KG1 (cell line): Measurements from ENCODE around the gene CLPSL2.

ENCODE experiments used
- DNase-seq: peaks from one replicate; lab custom pipeline; 2025; lab: John Stamatoyannopoulos, UW

The CLPSL2 gene

DNA sequence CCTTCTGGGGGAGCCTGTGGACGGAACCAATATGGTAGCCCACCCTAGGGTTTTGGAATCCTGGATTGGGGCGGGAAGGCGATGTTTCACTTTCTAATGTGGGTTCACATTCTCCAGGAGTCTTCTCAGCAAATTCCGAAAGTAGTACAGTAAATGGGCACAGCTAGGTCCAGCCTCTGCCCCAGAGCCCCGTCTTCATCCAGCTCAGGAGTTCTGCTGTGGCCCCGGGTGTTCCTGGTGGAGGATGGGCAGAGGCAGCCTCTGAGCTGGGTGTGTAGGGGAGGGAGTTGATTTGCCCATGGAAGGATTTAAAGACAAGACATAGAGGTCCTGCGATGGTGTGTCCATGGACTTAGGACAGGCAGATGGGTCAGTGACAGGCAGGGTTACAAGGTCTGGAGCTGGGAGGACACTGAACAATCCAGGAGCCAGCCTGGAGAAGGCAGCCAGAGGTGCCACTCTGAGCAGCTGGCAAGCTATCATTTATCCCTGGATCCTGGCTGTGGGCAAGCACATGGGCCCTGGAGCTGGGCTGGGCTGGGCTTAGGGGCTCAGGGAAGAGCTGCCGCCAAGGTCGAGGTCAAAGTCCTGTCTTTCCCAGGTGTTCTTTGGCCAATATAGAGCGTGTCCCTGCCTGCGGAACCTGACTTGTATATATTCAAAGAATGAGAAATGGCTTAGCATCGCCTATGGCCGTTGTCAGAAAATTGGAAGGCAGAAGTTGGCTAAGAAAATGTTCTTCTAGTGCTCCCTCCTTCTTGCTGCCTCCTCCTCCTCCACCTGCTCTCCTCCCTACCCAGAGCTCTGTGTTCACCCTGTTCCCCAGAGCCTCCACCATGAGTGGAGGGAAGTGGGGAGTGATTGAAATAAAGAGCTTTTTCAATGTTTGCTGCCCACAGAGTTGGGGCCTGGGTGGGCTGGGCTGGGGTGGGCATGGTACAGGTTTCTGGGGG, 11.1 kb downstream of the CLPSL2 start:
- no peak for DNase-seq

DNA sequence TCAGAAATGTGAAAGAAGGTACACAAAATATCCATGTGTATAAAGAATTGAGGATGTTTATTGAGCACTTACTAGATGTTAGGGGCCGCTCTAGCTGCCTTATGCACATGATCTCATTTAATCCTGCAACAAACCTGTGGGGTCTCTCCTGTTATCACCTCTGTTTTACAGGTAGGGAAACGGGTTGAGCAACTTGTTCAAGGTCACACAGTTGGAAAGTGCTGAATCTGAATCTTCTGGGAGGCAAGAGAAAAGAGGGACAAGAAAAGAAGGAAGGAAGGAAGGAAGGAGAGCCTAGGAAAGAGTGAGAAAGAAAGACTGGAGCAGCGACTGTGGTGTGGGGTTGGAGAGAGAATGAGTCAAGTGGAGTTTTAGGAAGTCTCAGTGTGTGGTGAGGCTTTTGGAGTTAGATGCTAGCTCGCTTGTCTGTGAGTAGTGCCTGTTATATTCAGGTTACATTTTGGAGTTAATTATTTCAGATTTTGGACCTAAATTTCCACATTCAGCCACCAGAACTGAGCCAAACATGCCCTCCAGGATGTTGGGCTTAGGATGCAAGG, 12.1 kb downstream of the CLPSL2 start:
- DNase-seq: no peak

DNA sequence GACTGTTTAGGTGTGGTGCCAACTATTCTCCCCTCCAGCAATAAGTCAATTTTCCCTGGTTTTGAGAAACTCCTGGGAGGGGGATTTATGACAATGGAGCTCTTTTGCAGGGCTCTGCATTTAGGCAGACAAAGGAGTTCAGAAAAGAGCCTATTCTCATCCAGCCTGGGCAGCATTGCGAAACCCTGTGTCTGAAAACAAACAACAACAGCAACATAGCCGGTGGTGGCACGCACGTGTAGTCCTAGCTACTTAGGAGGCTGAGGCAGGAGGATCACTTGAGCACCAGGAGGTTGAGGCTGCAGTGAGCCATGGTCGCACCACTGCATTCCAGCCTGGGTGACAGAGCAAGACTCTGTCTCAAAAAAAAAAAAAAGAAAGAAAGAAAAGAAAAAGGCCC, 14.3 kb downstream of the CLPSL2 start:
- DNase-seq: no peak

DNA sequence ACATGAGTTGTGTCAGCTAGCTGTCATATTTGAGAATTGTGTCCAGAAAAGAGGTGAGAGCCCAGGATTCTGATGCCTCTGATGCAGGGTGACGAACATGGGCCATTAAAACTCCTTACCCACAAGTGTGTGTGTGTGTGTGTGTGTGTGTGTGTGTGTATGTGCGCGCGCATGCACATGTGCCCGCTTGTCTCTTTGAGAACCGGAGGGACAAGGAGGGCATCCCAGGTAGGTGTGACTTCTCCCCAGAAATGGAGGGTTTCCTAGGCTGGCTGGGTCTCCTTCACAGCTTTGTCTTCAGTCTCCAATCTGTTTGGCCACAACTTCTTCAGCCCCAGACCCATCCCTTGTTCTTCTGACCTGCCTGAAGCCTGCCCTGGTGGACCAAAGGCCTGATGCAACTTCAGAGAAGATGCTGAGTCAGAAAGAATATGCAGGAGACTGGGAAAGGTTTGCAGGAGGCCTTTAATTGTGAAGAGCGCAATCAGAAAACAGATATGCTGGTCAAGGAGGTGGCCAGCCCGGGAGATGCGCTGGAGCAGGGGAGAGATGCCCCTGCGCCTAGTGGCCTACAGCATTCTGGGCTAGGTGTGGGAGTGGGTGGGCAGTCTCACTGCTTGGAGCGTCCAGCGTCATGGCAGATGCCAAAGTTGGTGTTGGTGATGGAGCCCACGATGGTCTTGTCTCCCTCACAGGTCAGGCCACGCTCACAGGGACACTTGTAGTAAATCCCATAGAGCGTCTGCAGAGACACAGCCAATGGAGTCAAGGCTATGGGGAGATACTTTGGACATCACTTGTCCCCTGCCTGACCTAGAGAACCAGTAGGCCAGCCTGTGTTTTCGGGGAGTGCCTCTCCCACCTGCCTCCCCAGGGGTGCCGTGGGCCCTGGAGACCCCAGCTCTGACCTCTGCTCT, 18.4 kb downstream of the CLPSL2 start:
- DNase-seq: no peak

DNA sequence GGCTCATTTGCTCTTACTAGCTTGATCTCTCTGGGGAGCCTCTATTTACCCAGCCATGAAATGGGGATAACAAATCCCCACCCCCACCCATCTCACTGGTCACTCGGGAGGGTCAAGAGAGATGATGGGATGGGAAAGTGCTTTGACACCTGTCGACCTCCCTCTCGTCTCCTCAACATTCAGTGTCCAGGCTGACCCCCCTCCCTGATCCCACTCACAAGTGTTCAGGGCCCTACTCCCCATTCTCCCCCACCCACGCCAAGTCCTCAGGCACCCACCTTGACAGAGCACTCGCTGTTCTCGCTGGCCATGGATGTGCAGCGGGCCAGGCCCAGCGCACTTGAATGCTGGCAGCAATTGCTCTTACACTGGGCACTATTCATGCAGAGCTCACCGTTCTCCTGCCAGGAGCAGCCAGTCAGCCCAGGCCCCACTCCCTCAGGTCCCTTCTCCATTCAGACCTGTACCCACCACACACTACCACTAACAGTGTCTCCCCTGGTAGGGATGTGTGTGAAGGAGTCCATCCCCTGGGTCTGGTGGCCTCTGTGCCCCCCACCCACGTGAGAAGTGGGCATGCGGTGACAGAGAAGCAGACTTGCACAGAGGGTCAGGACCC, 19.2 kb downstream of the CLPSL2 start:
- DNase-seq: no peak

DNA sequence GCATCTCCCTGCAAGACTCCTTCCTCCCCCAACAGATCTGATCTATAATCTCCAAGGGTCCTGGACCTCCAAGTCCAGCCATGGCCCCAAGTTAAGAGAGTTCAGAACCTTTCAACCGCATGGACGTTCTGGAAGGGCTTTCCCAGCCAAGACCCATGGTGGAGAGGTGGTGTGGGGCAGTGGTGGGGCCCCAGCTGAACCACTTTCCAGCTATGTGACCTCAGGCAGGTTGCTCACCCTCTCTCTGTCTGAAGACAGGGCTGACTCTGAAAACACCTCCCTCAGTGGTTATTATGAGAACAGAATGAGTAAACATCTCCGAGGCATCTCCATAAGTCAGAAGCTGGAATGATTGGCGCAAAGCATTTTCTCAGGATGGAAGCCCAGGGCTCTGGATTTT, 19.8 kb downstream of the CLPSL2 start:
- no peak for DNase-seq

DNA sequence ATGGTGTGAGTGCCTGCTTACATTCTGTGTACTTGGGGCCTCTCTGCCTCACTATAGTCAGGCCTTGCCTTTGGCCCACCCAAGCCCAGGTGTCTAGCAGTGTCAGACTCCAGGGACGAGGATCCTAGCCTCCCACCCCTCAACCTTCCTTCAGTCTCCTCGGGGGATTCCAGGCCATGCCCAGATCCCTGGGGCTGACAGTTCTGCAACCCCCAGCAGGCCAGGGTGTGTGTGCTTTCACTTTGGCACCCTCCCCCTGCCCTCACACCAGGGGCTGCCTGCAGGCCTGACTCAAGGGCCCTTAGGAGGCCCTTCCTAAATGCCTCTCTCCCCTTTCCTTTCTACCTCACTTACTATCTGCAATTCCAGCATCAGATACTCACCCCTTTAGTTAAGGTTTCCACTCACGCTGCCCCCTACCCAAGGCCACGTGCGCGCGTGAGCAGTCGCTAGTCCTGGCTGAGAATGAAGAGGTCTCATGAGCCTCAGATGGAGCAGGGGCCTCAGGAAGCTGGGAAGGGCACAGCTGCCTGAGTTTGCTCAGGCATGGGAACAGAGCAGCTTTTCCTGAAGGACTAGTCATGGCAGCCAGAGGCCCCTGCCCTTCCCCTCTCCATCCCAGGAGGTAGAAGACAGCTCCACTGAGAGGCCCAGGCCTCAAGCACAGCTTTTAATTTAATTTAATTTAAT, 21.6 kb downstream of the CLPSL2 start:
- DNase-seq: no peak

DNA sequence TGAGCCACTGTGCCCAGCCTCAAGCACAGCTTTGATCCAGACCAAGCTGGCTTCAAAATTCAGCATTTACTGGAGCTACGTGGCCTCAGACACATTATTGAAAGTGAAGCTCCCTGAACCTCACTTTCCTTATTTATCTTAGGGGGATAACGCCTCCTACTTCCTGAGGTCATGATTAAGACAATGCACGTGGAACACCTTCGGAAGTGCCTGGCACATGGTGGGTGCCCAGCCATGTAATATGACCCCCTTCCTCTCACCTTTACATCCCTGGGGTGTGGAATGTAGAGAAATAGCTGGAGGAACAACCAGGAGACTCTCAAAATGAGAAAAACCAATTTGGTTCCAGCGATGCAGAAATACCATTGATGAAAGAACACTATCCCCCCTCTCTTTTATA, 22.3 kb downstream of the CLPSL2 start:
- no peak for DNase-seq

DNA sequence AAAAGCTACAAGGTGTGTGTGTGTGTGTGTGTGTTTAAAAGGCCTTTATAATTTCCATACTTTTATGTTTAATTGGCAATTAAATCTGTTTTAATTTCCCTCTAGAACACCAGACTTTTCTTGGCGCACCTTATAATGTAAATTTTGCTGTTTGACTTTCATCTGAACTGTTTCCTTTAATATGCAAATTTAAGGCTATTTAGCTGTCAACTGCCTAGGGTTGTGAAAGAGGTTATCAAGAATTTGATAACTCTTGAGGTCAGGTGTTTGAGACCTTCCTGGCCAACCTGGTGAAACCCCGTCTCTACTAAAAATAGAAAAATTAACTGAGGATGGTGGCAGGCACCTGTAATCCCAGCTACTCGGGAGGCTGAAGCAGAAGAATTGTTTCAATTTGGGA, 24.8 kb downstream of the CLPSL2 start:
- no peak for DNase-seq

DNA sequence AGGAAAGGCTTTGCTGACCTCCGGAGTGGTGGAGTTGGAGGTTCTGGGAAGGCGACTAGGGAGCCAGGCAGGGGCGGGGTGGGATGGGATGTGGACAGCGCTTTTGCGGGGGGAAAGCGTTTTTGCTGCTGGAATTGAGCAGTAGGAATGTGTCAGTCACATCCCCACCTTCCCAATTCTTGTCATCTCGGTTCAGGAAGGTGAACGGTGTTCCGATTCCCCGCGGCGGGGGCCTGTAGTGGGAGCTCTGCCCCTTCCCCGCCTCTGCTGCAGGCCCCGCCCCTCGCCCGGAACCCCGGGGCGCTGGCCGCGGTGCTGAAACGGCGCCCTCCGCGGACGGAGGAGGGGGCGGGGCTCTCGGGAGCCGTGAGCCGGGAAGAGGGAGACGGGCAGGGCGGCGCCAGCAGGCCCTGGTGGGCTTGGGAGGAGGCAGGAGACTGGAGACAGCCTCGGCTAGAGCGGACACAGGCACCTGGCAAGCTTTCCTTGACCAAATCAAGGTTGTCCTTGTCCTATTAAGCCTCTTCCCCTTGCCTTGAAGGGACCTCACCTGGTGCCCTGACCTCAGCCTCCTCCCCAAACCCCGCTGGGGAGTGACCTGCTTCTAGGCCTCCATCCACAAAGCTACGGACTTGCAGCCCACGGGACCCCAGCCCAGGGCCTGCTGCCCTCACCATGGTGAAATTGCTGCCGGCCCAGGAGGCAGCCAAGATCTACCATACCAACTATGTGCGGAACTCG, 28.8 kb downstream of the CLPSL2 start, which contains the start of gene LHFPL5:
Gene LHFPL5 (plus strand): TSS at position 357 of the 741 bp plus-strand sequence. CDS start 319 bp downstream, at position 676.
- DNase-seq: no peak

DNA sequence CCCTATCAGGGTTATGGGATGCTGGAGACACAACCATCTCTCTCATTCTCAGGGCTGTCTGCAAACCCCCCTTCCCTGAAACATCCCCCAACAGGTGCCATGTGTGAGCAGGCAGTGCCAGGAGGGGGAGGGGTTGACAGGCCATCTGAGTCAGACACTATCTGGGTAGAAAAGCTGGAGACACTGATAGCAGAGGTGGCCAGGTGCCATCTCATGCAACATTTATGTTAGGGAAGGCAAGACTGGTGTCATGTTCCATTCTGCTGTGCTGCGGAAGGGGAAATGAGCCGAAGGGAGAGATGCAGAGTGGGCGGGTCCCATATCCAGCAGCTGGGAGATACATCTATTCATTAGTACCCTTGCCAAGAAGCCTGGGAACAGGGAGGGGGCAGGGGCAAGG, 32.3 kb downstream of the CLPSL2 start:
- DNase-seq: no peak

DNA sequence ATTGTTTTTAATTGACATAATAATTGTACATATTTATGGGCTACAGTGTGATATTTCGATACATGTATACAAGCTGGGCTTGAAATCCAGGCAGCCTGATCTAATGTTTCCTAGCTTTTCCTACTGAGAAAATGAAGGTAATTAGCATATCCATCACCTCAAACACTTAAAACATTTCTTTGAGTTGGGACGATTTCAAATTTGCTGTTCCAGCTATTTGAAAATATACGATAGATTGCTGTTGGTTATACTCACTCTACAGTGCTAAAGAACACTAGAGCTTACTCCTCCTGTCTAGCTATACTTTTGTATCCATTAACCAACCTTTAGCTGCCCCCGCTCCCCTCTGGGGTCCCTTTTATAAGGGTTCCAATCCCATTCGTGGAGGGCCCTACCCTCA, 33.4 kb downstream of the CLPSL2 start:
- no peak for DNase-seq

DNA sequence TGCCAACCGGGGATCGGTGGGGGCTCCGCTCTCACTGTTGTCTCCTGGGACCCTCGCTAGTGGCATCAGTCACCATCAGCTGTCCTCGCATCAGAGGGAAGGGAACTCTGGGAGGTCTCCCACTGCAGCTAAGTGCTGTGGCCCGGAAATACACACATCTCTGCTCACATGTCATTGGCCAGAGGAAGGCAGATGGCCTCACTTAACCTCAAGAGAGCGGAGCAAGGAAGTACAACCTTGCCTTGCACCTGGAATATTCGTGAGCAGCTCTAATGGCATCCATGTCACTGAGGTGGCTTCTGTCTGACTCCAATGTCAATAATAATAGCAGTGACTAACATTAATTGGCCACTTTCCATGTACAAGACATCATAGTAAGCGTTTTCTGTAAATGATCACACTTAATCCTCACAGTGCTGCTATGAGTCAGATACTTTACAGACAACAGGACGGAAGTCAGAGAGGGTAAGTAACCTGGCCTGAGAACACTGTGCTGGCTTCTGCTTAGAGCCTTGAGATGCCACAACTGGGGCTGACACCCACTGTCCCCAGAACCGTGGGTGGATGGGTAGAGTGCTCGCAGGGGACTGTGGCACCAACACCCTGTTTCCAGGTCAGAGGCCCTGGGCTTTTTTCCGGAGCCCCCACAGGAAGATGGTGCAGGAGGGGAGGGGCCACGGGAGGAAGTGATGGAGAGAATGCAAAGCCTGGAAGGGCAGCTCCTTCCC, 34.7 kb downstream of the CLPSL2 start:
- no peak for DNase-seq

DNA sequence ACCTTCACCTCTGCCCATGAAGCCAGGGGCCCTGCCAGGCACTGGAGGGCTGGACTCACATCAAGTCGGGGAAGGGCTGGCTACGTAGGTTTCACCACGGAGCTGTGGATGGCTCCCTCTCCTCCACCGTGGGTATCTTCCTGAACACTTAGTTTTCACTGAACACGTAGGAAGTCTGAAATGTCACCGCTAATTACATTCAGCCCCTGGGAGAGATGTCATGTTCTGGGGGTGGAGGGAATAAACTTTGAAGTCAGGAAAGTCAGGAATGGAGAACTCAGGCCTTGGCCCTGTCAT, 35.2 kb downstream of the CLPSL2 start:
- no peak for DNase-seq

DNA sequence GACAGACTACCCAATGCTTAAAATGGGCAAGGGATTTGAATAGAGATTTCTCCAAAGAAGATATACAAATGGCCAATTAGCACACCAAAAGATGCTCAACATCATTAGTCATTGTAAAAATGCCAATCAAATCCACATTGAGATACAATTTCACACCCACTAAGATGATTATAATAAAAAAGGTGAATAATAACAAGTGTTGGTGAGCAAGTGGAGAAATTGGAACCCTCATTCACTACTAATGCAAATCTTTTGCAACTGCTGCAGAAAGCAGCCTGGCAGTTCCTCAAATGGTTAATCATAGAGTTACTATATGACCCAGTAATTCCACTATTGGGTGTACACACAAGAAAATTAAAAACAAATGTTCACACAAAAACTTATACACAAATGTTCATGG, 41.1 kb downstream of the CLPSL2 start:
- DNase-seq: no peak

DNA sequence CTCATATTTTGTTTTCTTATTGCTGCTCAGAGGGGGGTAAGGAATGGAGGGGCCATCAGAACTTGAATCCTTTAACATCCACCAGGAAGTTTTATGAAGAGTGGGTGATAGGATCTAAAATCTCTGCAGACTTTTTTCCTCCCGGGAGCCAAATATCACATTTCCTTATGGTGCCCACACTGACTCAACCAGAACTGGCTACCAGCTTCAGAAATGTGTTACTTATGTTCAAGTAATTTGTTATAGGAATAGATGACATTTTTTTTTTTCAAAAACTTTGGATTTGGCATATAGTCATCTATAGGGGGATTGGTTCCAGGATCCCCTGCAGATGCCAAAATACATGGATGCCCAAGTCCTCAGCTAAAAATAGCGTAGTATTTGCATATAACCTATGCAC, 47.2 kb downstream of the CLPSL2 start:
- DNase-seq: no peak

DNA sequence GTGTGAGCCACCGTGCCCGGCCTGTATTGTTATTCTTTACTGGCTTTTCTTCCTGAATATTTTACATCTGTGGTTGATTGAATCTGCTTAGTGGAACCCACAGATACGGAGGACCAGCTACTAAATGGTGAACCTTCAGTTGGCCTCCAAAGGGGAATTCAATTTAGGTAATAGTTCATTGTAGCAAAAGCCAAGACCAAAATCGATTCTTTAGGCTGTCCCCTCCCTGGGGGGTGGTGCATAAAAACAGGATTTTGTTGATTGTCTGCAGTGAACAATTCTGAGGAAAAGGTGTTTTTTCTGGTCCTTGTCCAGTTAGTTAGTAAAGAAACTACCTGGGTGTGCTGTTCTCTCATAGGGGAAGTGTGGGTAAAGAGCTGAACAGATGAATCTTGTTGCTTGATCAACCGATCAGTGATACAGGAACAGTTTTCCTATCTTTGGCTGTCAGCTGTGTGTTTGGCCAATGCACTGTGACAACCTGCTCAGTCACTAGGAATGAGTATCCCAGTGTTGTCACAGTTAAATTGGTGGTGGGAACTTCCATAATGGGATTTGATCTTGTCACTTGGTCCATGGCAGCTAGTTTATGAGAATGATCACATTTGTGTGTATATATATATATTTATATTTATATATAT, 48.3 kb downstream of the CLPSL2 start:
- no peak for DNase-seq
